LNCaP clone FGC (cell line): ENCODE data around the gene NETO2.
A peak's percentile ranks its signal among the peaks of the same experiment; 100 is the strongest.
"Not testable (repeated sequence)": the region's sequence is repeated elsewhere in the genome, so short reads cannot be mapped to it uniquely, and the experiment has no call there.

Source experiments
- DNase-seq: peaks from one replicate; pipeline ENCODE4 v3.0.0-alpha.2; 2011; ENCODE audit warnings: low read depth
- H3K4me3 ChIP-seq: 2 replicates; pipeline ENCODE4 v1.5.1; 2011; ENCODE audit warnings: mild to moderate bottlenecking, low read depth, low read length, control low read depth
- CTCF ChIP-seq: IDR thresholded peaks from 2 replicates; pipeline ENCODE4 v1.5.1; 2012; ENCODE audit warnings: mild to moderate bottlenecking; ENCODE audit not compliant: control insufficient read depth, insufficient read depth; ENCODE audit errors: extremely low read depth

The NETO2 gene

GRCh38 chr16:47143677-47144558 is at the start of gene NETO2:
TSS of gene NETO2 (minus strand) at chr16:47143945. CDS start at chr16:47143612, 333 bp downstream.
- TF ChIP-seq CTCF = peak; percentile 71
- DNase-seq = peak; percentile 25
- peak within 1 kb of the TSS; percentile 69 for H3K4me3 ChIP-seq

- DNase-seq = no peak
- TF ChIP-seq CTCF = no peak
- H3K4me3 ChIP-seq = no peak overlapping the region
Observed at GRCh38 chr16:47182318-47182717, 38.6 kb upstream of the NETO2 start.

DNA sequence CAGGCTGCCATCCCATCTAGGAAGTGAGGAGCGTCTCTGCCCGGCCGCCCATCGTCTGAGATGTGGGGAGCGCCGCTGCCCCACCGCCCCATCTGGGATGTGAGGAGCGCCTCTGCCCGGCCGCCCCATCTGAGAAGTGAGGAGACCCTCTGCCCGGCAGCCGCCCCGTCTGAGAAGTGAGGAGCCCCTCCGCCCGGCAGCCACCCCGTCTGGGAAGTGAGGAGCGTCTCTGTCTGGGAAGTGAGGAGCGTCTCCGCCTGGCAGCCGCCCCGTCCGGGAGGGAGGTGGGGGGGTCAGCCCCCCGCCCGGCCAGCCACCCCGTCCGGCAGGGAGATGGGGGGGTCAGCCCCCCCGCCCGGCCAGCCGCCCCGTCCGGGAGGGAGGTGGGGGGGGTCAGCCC is 37.3 kb upstream of the NETO2 start:
- not testable (repeated sequence) for H3K4me3 ChIP-seq, DNase-seq

GRCh38 chr16:47180073-47180472 is 36.3 kb upstream of the NETO2 start:
- no peak for TF ChIP-seq CTCF
- DNase-seq = no peak
- H3K4me3 ChIP-seq = no peak overlapping the region

GRCh38 chr16:47175152-47175551 is 31.4 kb upstream of the NETO2 start:
- DNase-seq = no peak
- H3K4me3 ChIP-seq = no peak overlapping the region
- TF ChIP-seq CTCF = no peak

DNA sequence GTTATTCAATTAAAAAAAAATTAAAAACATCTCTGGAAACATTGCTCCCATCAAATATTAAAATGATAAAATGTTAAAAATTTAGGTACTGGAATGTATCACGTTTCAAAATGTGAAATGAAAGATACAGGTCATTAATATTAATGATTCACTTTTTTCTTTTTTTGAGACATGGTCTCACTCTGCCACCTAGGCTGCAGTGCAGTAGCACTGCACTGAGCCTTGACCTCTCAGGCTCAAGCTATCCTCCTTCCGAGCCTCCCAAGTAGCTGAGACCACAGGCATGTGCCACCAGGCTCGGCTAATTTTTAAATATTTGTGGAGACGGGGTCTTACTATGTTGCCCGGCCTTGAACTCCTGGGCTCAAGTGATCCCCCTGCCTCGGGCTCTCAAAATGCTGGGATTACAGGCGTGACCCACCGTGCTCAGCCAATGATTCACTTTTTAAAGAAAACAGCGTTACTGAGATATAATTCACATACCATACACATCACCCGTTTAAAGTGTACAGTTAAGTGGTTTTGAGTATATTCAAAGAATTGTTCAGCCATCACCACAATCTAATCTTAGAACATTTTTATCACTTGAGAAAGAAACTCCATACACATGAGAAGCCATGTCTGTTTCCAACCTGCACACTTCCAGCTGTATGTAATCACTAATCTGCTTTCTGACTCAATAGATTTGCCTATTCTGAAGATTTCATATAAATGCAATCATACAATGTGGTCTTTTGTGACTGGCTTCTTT is 19.1 kb upstream of the NETO2 start:
- TF ChIP-seq CTCF = no peak
- H3K4me3 ChIP-seq = no peak overlapping the region
- no peak for DNase-seq

DNA sequence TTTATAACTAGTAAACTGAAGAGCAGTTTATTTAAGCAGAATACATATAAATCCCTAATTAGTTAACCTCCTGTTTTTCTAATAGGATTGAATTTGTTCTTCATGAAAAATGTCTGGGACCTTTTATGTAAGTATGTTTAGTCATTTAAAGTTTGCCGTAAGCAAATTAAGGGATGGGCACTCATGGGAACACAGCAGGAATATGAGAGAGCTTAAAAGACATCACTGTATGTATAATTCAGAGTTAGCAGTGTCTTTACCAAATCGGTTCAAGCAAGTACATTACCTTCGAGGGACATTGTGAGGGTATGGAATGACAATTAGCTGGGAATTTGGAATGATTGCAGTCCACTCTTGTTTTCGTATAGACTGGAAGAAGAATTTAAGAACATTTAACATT is 17.7 kb upstream of the NETO2 start:
- TF ChIP-seq CTCF = no peak
- no peak for DNase-seq
- no peak overlapping the region for H3K4me3 ChIP-seq
